ENCODE measurements around the gene AGAP1. TPM values are rescaled to one million over a fixed set of nuclear protein-coding genes. Genes with fewer than 3 reads are reported as not detected.

The AGAP1 gene
- total and polyA plus RNA-seq, 4 donors: 2.0 to 8.5 (median 5.4) TPM

GRCh38 chr2:235557903-235558302 lies 64.1 kb downstream of the AGAP1 start:
- TF ChIP-seq ATF3 (IDR thresholded peaks at IDR 0.05) (no peak), MAX (IDR thresholded peaks at IDR 0.05) (no peak), RXRA (IDR thresholded peaks at IDR 0.05) (no peak), FOXA2 (IDR thresholded peaks at IDR 0.05) (no peak), FOXA1 (IDR thresholded peaks at IDR 0.05) (no peak), RAD21 (IDR thresholded peaks at IDR 0.05) (no peak), CTCF (IDR thresholded peaks at IDR 0.05; ENCODE audit: low read depth, low read length, missing input control) (no peak), SP1 (IDR thresholded peaks at IDR 0.05) (no peak), NR2F2 (IDR thresholded peaks at IDR 0.05) (no peak), GABPA (IDR thresholded peaks at IDR 0.05 in 1 of 2, conservative IDR thresholded peaks at IDR 0.05 in 1 of 2) (no peak), ZBTB33 (IDR thresholded peaks at IDR 0.05) (no peak), TAF1 (conservative IDR thresholded peaks at IDR 0.05) (no peak), EGR1 (IDR thresholded peaks at IDR 0.05; ENCODE audit: low read depth in 2 of 2) (no peak), REST (IDR thresholded peaks at IDR 0.05) (no peak), YY1 (IDR thresholded peaks at IDR 0.05) (no peak), HNF4A (conservative IDR thresholded peaks at IDR 0.05) (no peak), JUND (IDR thresholded peaks at IDR 0.05) (no peak), HNF4G (IDR thresholded peaks at IDR 0.05) (no peak)

More at GRCh38 chr2:235557903-235558302, 64.1 kb downstream of the AGAP1 start:
- DNase-seq (ENCODE audit: low spot score): no peak
- Histone ChIP-seq H3K27me3 (ENCODE audit: control insufficient read depth in 4 of 4, insufficient read depth in 4 of 4, low read length in 3 of 4) (no peaks in the 10 kb centered on the region), H3K36me3 (ENCODE audit: control insufficient read depth in 4 of 4, insufficient read depth in 3 of 4, low read depth in 1 of 4, low read length in 3 of 4) (no peaks in the 10 kb centered on the region), H3K4me3 (ENCODE audit: low read depth in 1 of 3, low read length in 3 of 3) (no peak overlapping the region), H3K9me3 (ENCODE audit: control insufficient read depth in 4 of 4, low read length in 3 of 4) (no peaks in the 10 kb centered on the region), H3K9ac (ENCODE audit: low read depth in 1 of 2, low read length in 2 of 2) (no peak overlapping the region), H3K27ac (ENCODE audit: low read depth in 1 of 2, low read length in 2 of 2) (no peak overlapping the region), H3K4me1 (ENCODE audit: control insufficient read depth in 4 of 4, insufficient read depth in 4 of 4, low read length in 3 of 4) (peaks cover 0 to 8% (median 2%) of the 10 kb centered on the region in 4 donors)
- WGBS: 97% methylated on average over 9 of the region's 9 CpGs

All from liver (tissue), 9 donors.